ENCODE data around the gene TSC2. TPM values are rescaled to one million over a fixed set of nuclear protein-coding genes. Genes with fewer than 3 reads are reported as not detected.

Gene TSC2
- polyA plus RNA-seq, 1 donor (not counting 4 experiments of a cell fraction or from before 2014, with no cell fraction given), result 22.6 TPM

GRCh38 chr16:2013527-2013926 is 34.3 kb upstream of the TSC2 start:
- dilution Hi-C loops (cut with MboI; ENCODE audit: extremely low pct_ligation_motif_present, low sequenced_read_pairs), result no loop called here

GRCh38 chr16:2015117-2015946 is 32.5 kb upstream of the TSC2 start:
- Histone ChIP-seq H3K4me2 (ENCODE audit: control insufficient read depth, extremely low read depth, insufficient read depth, low read depth, low read length) (peak overlapping the region; percentile 50), H3K27ac (ENCODE audit: control insufficient read depth, insufficient read depth, low read length) (peak overlapping the region; percentile 29)
- no peak for FAIRE-seq

More at GRCh38 chr16:2013527-2013926, 34.3 kb upstream of the TSC2 start:
- Histone ChIP-seq H3K27ac (ENCODE audit: control insufficient read depth, insufficient read depth, low read length) (no peak overlapping the region), H4K20me1 (ENCODE audit: control insufficient read depth, extremely low read depth, insufficient read depth, low read length) (no peaks in the 10 kb centered on the region), H3K27me3 (ENCODE audit: control insufficient read depth, extremely low read depth, insufficient read depth, low read length) (no peaks in the 10 kb centered on the region), H3K9ac (ENCODE audit: control insufficient read depth, extremely low read depth, insufficient read depth, low read length) (no peak overlapping the region), H3K9me3 (ENCODE audit: control insufficient read depth, low read depth, low read length) (no peaks in the 10 kb centered on the region), H3K36me3 (ENCODE audit: control insufficient read depth in 2 of 2, extremely low read depth in 1 of 2, insufficient read depth in 2 of 2, low read length in 2 of 2) (peaks cover 0 to 4% of the 10 kb centered on the region in 2 experiments), H2AFZ (ENCODE audit: control insufficient read depth, low read length) (no peak overlapping the region), H3K4me2 (ENCODE audit: control insufficient read depth, extremely low read depth, insufficient read depth, low read depth, low read length) (no peak overlapping the region), H3K4me3 (ENCODE audit: control insufficient read depth in 2 of 3, extremely low read depth in 1 of 3, insufficient read depth in 2 of 3, low read depth in 1 of 3, low read length in 3 of 3) (no peak overlapping the region), H3K9me1 (ENCODE audit: control insufficient read depth, extremely low read depth, insufficient read depth, low read length) (peaks cover 2% of the 10 kb centered on the region), H3K79me2 (ENCODE audit: control insufficient read depth, insufficient read depth, low read length) (peaks cover 16% of the 10 kb centered on the region), H3K4me1 (ENCODE audit: control insufficient read depth, extremely low read depth, insufficient read depth, low read length) (peaks cover 18% of the 10 kb centered on the region)
- FAIRE-seq (no peak), DNase-seq (ENCODE audit: low read depth, low spot score) (no peak)
- TF ChIP-seq CTCF (optimal IDR thresholded peaks at IDR 0.05 in 1 of 3, IDR thresholded peaks at IDR 0.05 in 1 of 3, conservative IDR thresholded peaks at IDR 0.05 in 1 of 3; ENCODE audit: extremely low read depth in 1 of 3, insufficient read depth in 2 of 3, low read length in 3 of 3) (no peak), EZH2 (IDR thresholded peaks at IDR 0.05; ENCODE audit: low read length) (no peak)

More at GRCh38 chr16:2015117-2015946, 32.5 kb upstream of the TSC2 start:
- Histone ChIP-seq H3K9me1 (ENCODE audit: control insufficient read depth, extremely low read depth, insufficient read depth, low read length) (peaks cover 2% of the 10 kb centered on the region), H3K36me3 (ENCODE audit: control insufficient read depth in 2 of 2, extremely low read depth in 1 of 2, insufficient read depth in 2 of 2, low read length in 2 of 2) (no peaks in the 10 kb centered on the region), H3K79me2 (ENCODE audit: control insufficient read depth, insufficient read depth, low read length) (peaks cover 3% of the 10 kb centered on the region), H3K4me3 (ENCODE audit: control insufficient read depth in 2 of 3, extremely low read depth in 1 of 3, insufficient read depth in 2 of 3, low read depth in 1 of 3, low read length in 3 of 3) (no peak overlapping the region), H3K9ac (ENCODE audit: control insufficient read depth, extremely low read depth, insufficient read depth, low read length) (peak overlapping the region; percentile 46), H3K9me3 (ENCODE audit: control insufficient read depth, low read depth, low read length) (no peaks in the 10 kb centered on the region), H3K27me3 (ENCODE audit: control insufficient read depth, extremely low read depth, insufficient read depth, low read length) (peaks cover 17% of the 10 kb centered on the region), H4K20me1 (ENCODE audit: control insufficient read depth, extremely low read depth, insufficient read depth, low read length) (no peaks in the 10 kb centered on the region), H3K4me1 (ENCODE audit: control insufficient read depth, extremely low read depth, insufficient read depth, low read length) (peaks cover 15% of the 10 kb centered on the region), H2AFZ (ENCODE audit: control insufficient read depth, low read length) (peak overlapping the region; percentile 79)
- TF ChIP-seq CTCF (optimal IDR thresholded peaks at IDR 0.05 in 1 of 3, IDR thresholded peaks at IDR 0.05 in 1 of 3, conservative IDR thresholded peaks at IDR 0.05 in 1 of 3; ENCODE audit: extremely low read depth in 1 of 3, insufficient read depth in 2 of 3, low read length in 3 of 3) (no peak), EZH2 (IDR thresholded peaks at IDR 0.05; ENCODE audit: low read length) (no peak)
- dilution Hi-C loops (cut with MboI; ENCODE audit: extremely low pct_ligation_motif_present, low sequenced_read_pairs), result no loop called here
- no peak for DNase-seq (ENCODE audit: low read depth, low spot score)

Data from keratinocyte (primary cell).